ENCODE results near the gene ITGB8. TPM values are rescaled to one million over a fixed set of nuclear protein-coding genes. Genes with fewer than 3 reads are reported as not detected.

ITGB8 gene
- total and polyA plus RNA-seq, 12 donors: 1.1 to 16.4 (median 6.3) TPM

DNA sequence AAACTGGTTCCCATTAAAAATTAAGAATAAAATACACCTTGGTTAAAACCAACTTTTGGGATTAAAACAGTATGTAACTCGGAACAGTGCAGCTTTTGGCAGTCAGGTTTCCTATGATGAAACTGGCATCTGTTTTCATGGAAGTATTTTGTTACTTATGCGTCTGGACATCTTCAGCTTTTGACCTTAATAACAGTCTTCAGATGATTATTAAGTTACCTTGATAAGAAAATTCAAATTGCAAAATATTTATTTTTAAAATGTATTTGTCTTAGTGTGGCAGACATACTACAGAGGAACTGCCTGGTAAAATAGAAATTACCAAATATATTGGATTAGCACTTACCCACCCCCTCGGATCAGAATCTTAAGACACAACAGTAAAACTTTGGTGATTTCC lies 100.0 kb downstream of the ITGB8 start:
- Histone ChIP-seq H3K27ac (no peak overlapping the region), H3K9me3 (replicated peaks in 1 of 3) (no peaks in the 10 kb centered on the region), H3K27me3 (no peaks in the 10 kb centered on the region), H3K4me1 (replicated peaks in 1 of 2) (peaks cover 0 to 8% of the 10 kb centered on the region in 2 donors), H3K4me3 (no peak overlapping the region), H3K36me3 (replicated peaks in 1 of 2) (no peaks in the 10 kb centered on the region)
- DNase-seq: no peak
- TF ChIP-seq POLR2A (IDR thresholded peaks at IDR 0.05): no peak
- TF ChIP-seq, protein P1, sequence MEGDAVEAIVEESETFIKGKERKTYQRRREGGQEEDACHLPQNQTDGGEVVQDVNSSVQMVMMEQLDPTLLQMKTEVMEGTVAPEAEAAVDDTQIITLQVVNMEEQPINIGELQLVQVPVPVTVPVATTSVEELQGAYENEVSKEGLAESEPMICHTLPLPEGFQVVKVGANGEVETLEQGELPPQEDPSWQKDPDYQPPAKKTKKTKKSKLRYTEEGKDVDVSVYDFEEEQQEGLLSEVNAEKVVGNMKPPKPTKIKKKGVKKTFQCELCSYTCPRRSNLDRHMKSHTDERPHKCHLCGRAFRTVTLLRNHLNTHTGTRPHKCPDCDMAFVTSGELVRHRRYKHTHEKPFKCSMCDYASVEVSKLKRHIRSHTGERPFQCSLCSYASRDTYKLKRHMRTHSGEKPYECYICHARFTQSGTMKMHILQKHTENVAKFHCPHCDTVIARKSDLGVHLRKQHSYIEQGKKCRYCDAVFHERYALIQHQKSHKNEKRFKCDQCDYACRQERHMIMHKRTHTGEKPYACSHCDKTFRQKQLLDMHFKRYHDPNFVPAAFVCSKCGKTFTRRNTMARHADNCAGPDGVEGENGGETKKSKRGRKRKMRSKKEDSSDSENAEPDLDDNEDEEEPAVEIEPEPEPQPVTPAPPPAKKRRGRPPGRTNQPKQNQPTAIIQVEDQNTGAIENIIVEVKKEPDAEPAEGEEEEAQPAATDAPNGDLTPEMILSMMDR (IDR thresholded peaks at IDR 0.05): no peak
- intact Hi-C loops (cut with DNase I): no loop called here
- WGBS, 4 donors: 66 to 76% (median 74%) methylated on average over 3 of the region's 3 CpGs

DNA sequence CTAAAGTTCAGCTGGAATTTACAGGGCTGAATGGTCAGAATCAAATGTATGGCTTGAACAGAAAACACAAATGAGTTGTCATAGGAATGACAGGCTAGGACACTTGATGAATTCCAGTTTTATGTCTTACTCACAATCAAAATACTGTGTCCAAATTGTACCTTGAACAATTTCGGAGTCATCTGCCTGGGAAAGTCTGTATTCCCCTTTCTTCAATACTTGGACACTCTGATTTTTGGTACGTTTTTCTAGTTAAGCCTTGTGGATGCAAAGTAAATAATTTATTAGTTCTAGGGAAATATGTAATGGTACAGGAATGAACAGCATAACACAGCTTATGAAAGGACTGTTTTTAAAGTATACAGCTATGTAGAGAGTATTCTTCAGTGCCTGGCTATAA lies 100.4 kb downstream of the ITGB8 start:
- Histone ChIP-seq H3K4me1 (replicated peaks in 1 of 2) (peaks cover 0 to 11% of the 10 kb centered on the region in 2 donors), H3K9me3 (replicated peaks in 1 of 3) (no peaks in the 10 kb centered on the region), H3K27ac (no peak overlapping the region), H3K27me3 (no peaks in the 10 kb centered on the region), H3K4me3 (no peak overlapping the region), H3K36me3 (replicated peaks in 1 of 2) (no peaks in the 10 kb centered on the region)
- no peak for TF ChIP-seq POLR2A (IDR thresholded peaks at IDR 0.05)
- TF ChIP-seq, protein P1 (IDR thresholded peaks at IDR 0.05): no peak
- intact Hi-C loops (cut with DNase I): no loop called here
- 71 to 80% (median 78%) methylated on average over 2 of the region's 2 CpGs for WGBS, 4 donors
- DNase-seq: no peak

DNA sequence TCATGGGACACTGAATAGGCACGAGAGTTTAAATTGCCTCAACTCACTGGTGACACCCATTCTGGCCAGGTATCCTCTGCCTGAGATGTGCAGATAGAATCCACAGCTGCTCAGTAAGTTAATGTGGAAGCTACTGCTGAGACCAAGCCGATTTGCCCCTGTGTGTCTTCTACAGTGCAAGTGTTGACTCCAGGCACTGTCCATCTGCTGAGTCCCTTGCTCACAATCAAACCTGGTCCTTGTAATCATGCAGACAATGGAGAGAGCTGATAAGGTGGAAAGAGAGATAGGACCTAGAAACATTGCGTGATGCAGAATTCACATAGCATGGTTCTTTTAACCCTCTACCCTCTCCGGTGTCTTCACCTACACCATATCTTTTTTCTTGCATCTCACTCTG lies 101.4 kb downstream of the ITGB8 start:
- H3K27ac ChIP-seq: no peak overlapping the region
- TF ChIP-seq, protein P1 (IDR thresholded peaks at IDR 0.05): no peak
- TF ChIP-seq POLR2A (IDR thresholded peaks at IDR 0.05): no peak
- H3K9me3 ChIP-seq (replicated peaks in 1 of 3): no peaks in the 10 kb centered on the region
- no peak overlapping the region for H3K4me3 ChIP-seq
- 79 to 87% (median 82%) methylated on average over 4 of the region's 4 CpGs for WGBS, 4 donors
- H3K4me1 ChIP-seq (replicated peaks in 1 of 2): peaks cover 0 to 11% of the 10 kb centered on the region in 2 donors
- no peaks in the 10 kb centered on the region for H3K36me3 ChIP-seq (replicated peaks in 1 of 2)
- H3K27me3 ChIP-seq: no peaks in the 10 kb centered on the region
- DNase-seq: no peak
- intact Hi-C loops (cut with DNase I): no loop called here

DNA sequence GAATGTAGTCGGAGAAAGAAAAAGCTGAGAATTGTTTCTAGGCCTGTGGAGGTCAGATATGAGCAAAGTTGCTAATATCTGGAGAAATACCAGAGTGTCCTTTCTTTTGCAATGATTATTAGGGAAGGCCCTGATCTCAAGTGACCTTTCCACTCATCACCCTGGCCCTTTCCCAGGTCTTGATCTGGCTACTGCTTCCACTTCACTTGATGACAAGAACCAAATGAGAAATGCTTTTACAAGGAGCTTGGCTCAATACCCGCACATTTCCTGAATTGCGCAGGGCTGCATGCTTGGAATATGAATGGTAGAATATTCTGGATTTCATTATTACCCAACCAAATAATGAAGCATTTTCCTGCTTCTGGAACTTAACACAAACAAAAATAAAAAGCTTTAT lies 104.6 kb downstream of the ITGB8 start:
- TF ChIP-seq, protein P1 (IDR thresholded peaks at IDR 0.05): no peak
- no peak for TF ChIP-seq POLR2A (IDR thresholded peaks at IDR 0.05)
- Histone ChIP-seq H3K9me3 (replicated peaks in 1 of 3) (no peaks in the 10 kb centered on the region), H3K36me3 (replicated peaks in 1 of 2) (no peaks in the 10 kb centered on the region), H3K27ac (peak overlapping the region in 1 of 5 donors; percentile 23), H3K4me3 (no peak overlapping the region), H3K4me1 (replicated peaks in 1 of 2) (peaks cover 0 to 11% of the 10 kb centered on the region in 2 donors), H3K27me3 (no peaks in the 10 kb centered on the region)
- intact Hi-C loops (cut with DNase I): no loop called here
- WGBS, 4 donors: 20 to 37% (median 32%) methylated on average over 3 of the region's 3 CpGs
- DNase-seq: peak; percentile 58 to 92 (median 79)
